B cell (primary cell): ENCODE measurements around the gene ABR. TPM values are rescaled to one million over a fixed set of nuclear protein-coding genes. Genes with fewer than 3 reads are reported as not detected.

Experiments used
- ATAC-seq: fragments of 200-7000 bp; cut with Tn5 transposase; one replicate; pipeline ENCODE4 v1.10.0; 2021; ENCODE audit warnings: low read depth, mild to moderate bottlenecking, moderate number of reproducible peaks, moderate library complexity
- CTCF ChIA-PET: fragments of 350-600 bp; sonication (Branson Sonifier 250); formaldehyde crosslinking; loops from one replicate; lab custom pipeline; 2021; ENCODE audit warnings: antibody characterized with exemption, inconsistent platforms; lab: Charles Lee
- POLR2A ChIA-PET: fragments of 350-600 bp; sonication (Branson Sonifier 250); formaldehyde crosslinking; loops from one replicate; lab custom pipeline; 2021; ENCODE audit warnings: antibody characterized with exemption; lab: Charles Lee
- DNase-seq: peaks from one replicate; pipeline ENCODE4 v3.0.0; 2013
- H2AFZ ChIP-seq: 2 replicates; pipeline ENCODE4 v1.6.1; 2012; ENCODE audit warnings: mild to moderate bottlenecking, low read depth, low read length; ENCODE audit not compliant: insufficient read depth, poor library complexity, severe bottlenecking
- H3K27ac ChIP-seq, 2 donors: 1 replicate in 1 of 2; 2 replicates in 1 of 2; pipeline ENCODE4 v1.5.1; 2012 to 2013; ENCODE audit warnings: low read length in 2 of 2, mild to moderate bottlenecking in 2 of 2, moderate library complexity in 1 of 2
- H3K27me3 ChIP-seq, 4 experiments: fragments of 200-600 bp in 1 of 4; sonication (generic) in 1 of 4; replicated peaks in 1 of 4; 1 replicate in 2 of 4; 2 replicates in 2 of 4; pipeline versions ENCODE4 v1.6.1 to v1.7.0; 2013 to 2016; ENCODE audit warnings: low read length in 3 of 4, mild to moderate bottlenecking in 2 of 4, mixed read lengths in 1 of 4, moderate library complexity in 1 of 4; ENCODE audit not compliant: insufficient read depth in 4 of 4, control insufficient read depth in 3 of 4; ENCODE audit errors: control extremely low read depth in 1 of 4
- H3K36me3 ChIP-seq, 2 experiments: replicated peaks in 1 of 2; 1 replicate in 1 of 2; 2 replicates in 1 of 2; pipeline versions ENCODE4 v1.6.1 to v1.7.1; 2013; ENCODE audit warnings: low read length in 1 of 2; ENCODE audit not compliant: insufficient read depth in 2 of 2, control insufficient read depth in 1 of 2; ENCODE audit errors: control extremely low read depth in 1 of 2, extremely low read depth in 1 of 2
- H3K4me1 ChIP-seq, 2 donors: fragments of 200-600 bp in 1 of 2; sonication (generic) in 1 of 2; 1 replicate in 1 of 2; 2 replicates in 1 of 2; pipeline versions ENCODE4 v1.5.1 to v1.6.1; 2013 to 2017; ENCODE audit warnings: low read length in 2 of 2; ENCODE audit not compliant: control insufficient read depth in 2 of 2, insufficient read depth in 2 of 2
- H3K4me2 ChIP-seq: replicated peaks from 2 replicates; pipeline ENCODE3; 2012; ENCODE audit warnings: mild to moderate bottlenecking, low read depth, low read length; ENCODE audit not compliant: poor library complexity, severe bottlenecking
- H3K4me3 ChIP-seq, 5 experiments: fragments of 200-600 bp in 1 of 5; sonication (generic) in 1 of 5; 1 replicate in 3 of 5; 2 replicates in 2 of 5; pipeline versions ENCODE4 v1.5.1 to v1.7.0; 2011 to 2016; ENCODE audit warnings: low read length in 4 of 5, mild to moderate bottlenecking in 4 of 5, low read depth in 2 of 5, control low read depth in 1 of 5, moderate library complexity in 1 of 5; ENCODE audit not compliant: insufficient read depth in 1 of 5; ENCODE audit errors: control extremely low read depth in 1 of 5, extremely low read depth in 1 of 5
- H3K79me2 ChIP-seq: fragments of 200-600 bp; sonication (generic); one replicate; pipeline ENCODE4 v1.6.0; 2016; ENCODE audit warnings: low read length; ENCODE audit not compliant: control insufficient read depth, insufficient read depth
- H3K9ac ChIP-seq: fragments of 200-600 bp; sonication (generic); 2 replicates; pipeline ENCODE4 v1.6.1; 2017; ENCODE audit warnings: mild to moderate bottlenecking, low read length, moderate library complexity
- H3K9me3 ChIP-seq, 3 donors: one replicate each; pipeline versions ENCODE4 v1.6.1 to v1.7.1; 2013; ENCODE audit warnings: low read length in 2 of 3; ENCODE audit not compliant: control insufficient read depth in 2 of 3, insufficient read depth in 1 of 3; ENCODE audit errors: control extremely low read depth in 1 of 3
- H4K20me1 ChIP-seq: 2 replicates; pipeline ENCODE4 v1.6.0; 2012; ENCODE audit warnings: mild to moderate bottlenecking, low read length; ENCODE audit not compliant: insufficient read depth, control insufficient read depth, poor library complexity, severe bottlenecking
- H3K27ac Mint-ChIP-seq: one replicate; pipeline ENCODE4 v1.8.0; 2021; ENCODE audit warnings: mixed read lengths
- H3K27me3 Mint-ChIP-seq: one replicate; pipeline ENCODE4 v1.8.0; 2021; ENCODE audit warnings: mixed read lengths
- H3K4me1 Mint-ChIP-seq: one replicate; pipeline ENCODE4 v1.8.0; 2021; ENCODE audit warnings: mixed read lengths
- H3K4me3 Mint-ChIP-seq: one replicate; pipeline ENCODE4 v1.8.0; 2021; ENCODE audit warnings: mixed read lengths
- H3K9me3 Mint-ChIP-seq: one replicate; pipeline ENCODE4 v1.8.0; 2022; ENCODE audit warnings: mixed read lengths; ENCODE audit not compliant: insufficient read depth
- CTCF ChIP-seq: fragments of 200-600 bp; IDR thresholded peaks from one replicate; pipeline ENCODE4 v1.8.0; 2022; ENCODE audit warnings: antibody characterized with exemption, mild to moderate bottlenecking
- EZH2 ChIP-seq: IDR thresholded peaks from 2 replicates; pipeline ENCODE4 v1.6.1; 2012; ENCODE audit warnings: borderline replicate concordance, low read depth, mild to moderate bottlenecking, moderate library complexity, low read length; ENCODE audit not compliant: insufficient read depth, poor library complexity, severe bottlenecking
- WGBS: methylation state at CpG from one replicate; pipeline ENCODE4 v1.1.5; 2013; ENCODE audit warnings: missing lambda C conversion rate; ENCODE audit not compliant: insufficient coverage; 5-methylcytosine and 5-hydroxymethylcytosine counted together
- intact Hi-C: fragments of 100-400 bp; cut with micrococcal nuclease; formaldehyde crosslinking; loops from one replicate; pipeline ENCODE4 v1.10.0; 2022
- polyA plus RNA-seq: library from polyadenylated mRNA; depleted of rRNA; stranded (reverse); fragments of >200 nt; gene quantifications from 2 replicates; pipeline ENCODE4 v1.2.3, GENCODE V29; 2012
- total RNA-seq, 2 donors: library from RNA; stranded (reverse); fragments of 120-200 nt in 1 of 2; gene quantifications; 1 replicate in 1 of 2; 2 replicates in 1 of 2; pipeline versions ENCODE4 v1.2.3 to v1.2.4, GENCODE V29; 2013 to 2022

Gene ABR
- total and polyA plus RNA-seq, 2 donors (not counting 1 experiment from before 2014, with no cell fraction given), result 79.8 to 262 TPM

GRCh38 chr17:1108765-1109605, 70.8 kb downstream of the ABR start:
- H3K4me2 ChIP-seq, result peak overlapping the region; percentile 97
- no peak for TF ChIP-seq EZH2
- TF ChIP-seq CTCF, result no peak
- POLR2A ChIA-PET, result no interaction called here
- no peak overlapping the region for H3K27ac Mint-ChIP-seq
- peaks cover 0 to 1% of the 10 kb centered on the region in 2 experiments for H3K36me3 ChIP-seq
- DNase-seq (peak; percentile 65), ATAC-seq (peak; percentile 56)
- peak overlapping the region in 1 of 2 donors; percentile 29 for H3K27ac ChIP-seq
- H2AFZ ChIP-seq, result peak overlapping the region; percentile 68
- peak overlapping the region; percentile 82 for H3K4me3 Mint-ChIP-seq
- CTCF ChIA-PET, result interaction anchor here (1.8 kb wide), 1 partner anchor 78 kb away, joined by 8 read pairs; no protein-coding TSS in a partner anchor
- no peaks in the 10 kb centered on the region for H3K9me3 Mint-ChIP-seq
- H3K27me3 Mint-ChIP-seq, result no peaks in the 10 kb centered on the region
- H3K4me1 ChIP-seq, result peaks cover 15 to 28% of the 10 kb centered on the region in 2 donors
- intact Hi-C loops, result no loop called here
- H3K79me2 ChIP-seq, result peaks cover 56% of the 10 kb centered on the region
- H4K20me1 ChIP-seq, result peaks cover 83% of the 10 kb centered on the region
- peaks cover 40% of the 10 kb centered on the region for H3K4me1 Mint-ChIP-seq
- under 1% methylated on average over 96 of the region's 103 CpGs for WGBS
- no peaks in the 10 kb centered on the region for H3K27me3 ChIP-seq
- peaks cover 0 to 5% (median 0%) of the 10 kb centered on the region in 3 donors for H3K9me3 ChIP-seq
- H3K4me3 ChIP-seq, result peak overlapping the region in 4 of 5 experiments; percentile 41 to 69 (median 58)
- peak overlapping the region; percentile 65 for H3K9ac ChIP-seq

GRCh38 chr17:1108478-1108764, 71.4 kb downstream of the ABR start:
- DNase-seq (peak; percentile 38), ATAC-seq (no peak)
- Histone ChIP-seq H3K4me2 (peak overlapping the region; percentile 97), H3K79me2 (peaks cover 59% of the 10 kb centered on the region), H3K36me3 (peaks cover 0 to 3% of the 10 kb centered on the region in 2 experiments), H3K4me3 (peak overlapping the region in 3 of 5 experiments; percentile 48 to 69 (median 63)), H3K27ac (no peak overlapping the region), H3K4me1 (peaks cover 15 to 28% of the 10 kb centered on the region in 2 donors), H3K9ac (peak overlapping the region; percentile 65), H2AFZ (peak overlapping the region; percentile 68), H3K27me3 (no peaks in the 10 kb centered on the region), H3K9me3 (peaks cover 0 to 5% (median 0%) of the 10 kb centered on the region in 3 donors), H4K20me1 (peaks cover 83% of the 10 kb centered on the region)
- Mint-ChIP-seq H3K4me3 (peak overlapping the region; percentile 75), H3K27ac (no peak overlapping the region), H3K4me1 (peaks cover 40% of the 10 kb centered on the region), H3K27me3 (no peaks in the 10 kb centered on the region), H3K9me3 (no peaks in the 10 kb centered on the region)
- CTCF ChIA-PET, result interaction anchor here (1.8 kb wide), 1 partner anchor 79 kb away, joined by 8 read pairs; no protein-coding TSS in a partner anchor
- POLR2A ChIA-PET, result no interaction called here
- WGBS, result 7% methylated on average over 16 of the region's 16 CpGs
- TF ChIP-seq EZH2 (no peak), CTCF (no peak)
- intact Hi-C loops, result no loop called here
